GM19328 (cell line): Measurements from ENCODE around the gene LAMC1.

Experiments used
- ATAC-seq: cut with Tn5 transposase; IDR thresholded peaks from one replicate; pipeline ENCODE4 v1.9.1; 2021; ENCODE audit warnings: mild to moderate bottlenecking, moderate library complexity; ENCODE audit not compliant: unreplicated experiment

LAMC1 gene

GRCh38 chr1:183019860-183020259 is 3.4 kb upstream of the LAMC1 start:
- ATAC-seq, result no peak

GRCh38 chr1:183021405-183022201 is 1.6 kb upstream of the LAMC1 start:
- no peak for ATAC-seq

- ATAC-seq, result peak; percentile 16
Observed at GRCh38 chr1:183022202-183023145, 746 bp upstream of the LAMC1 start.

GRCh38 chr1:183023601-183024316 is 539 bp downstream of the LAMC1 start:
- peak; percentile 61 for ATAC-seq

- ATAC-seq, result no peak
Observed at GRCh38 chr1:183024317-183025009, 1.2 kb downstream of the LAMC1 start.

- ATAC-seq, result no peak
Observed at GRCh38 chr1:183025010-183025337, 1.8 kb downstream of the LAMC1 start.

GRCh38 chr1:183025782-183026774 is 2.9 kb downstream of the LAMC1 start:
- ATAC-seq, result no peak

- no peak for ATAC-seq
Observed at GRCh38 chr1:183027031-183027430, 3.8 kb downstream of the LAMC1 start.

- ATAC-seq, result no peak
Observed at GRCh38 chr1:183027791-183028190, 4.6 kb downstream of the LAMC1 start.

GRCh38 chr1:183029591-183030000 is 6.4 kb downstream of the LAMC1 start:
- ATAC-seq, result no peak

DNA sequence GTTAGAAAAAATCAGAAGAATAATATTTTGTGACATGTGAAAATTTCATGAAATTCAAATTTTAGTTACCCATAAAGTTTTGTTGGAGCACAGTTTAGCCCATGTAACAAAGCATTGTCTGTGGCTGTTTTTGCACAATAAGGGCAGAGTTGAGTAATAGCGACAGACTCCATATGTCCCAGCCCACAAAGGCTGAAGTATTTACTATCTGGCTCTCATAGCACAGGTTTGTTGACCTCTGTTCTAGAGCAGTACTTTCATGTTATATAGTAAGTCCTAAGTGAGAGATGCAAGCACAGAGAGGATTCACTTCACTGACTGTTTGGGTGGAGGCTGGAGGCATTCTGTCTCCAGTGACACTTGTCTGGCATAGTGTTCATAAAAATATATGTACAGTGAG is 6.8 kb downstream of the LAMC1 start:
- no peak for ATAC-seq

- no peak for ATAC-seq
Observed at GRCh38 chr1:183032122-183032921, 9.1 kb downstream of the LAMC1 start.

- ATAC-seq, result no peak
Observed at GRCh38 chr1:183033205-183033604, 10.0 kb downstream of the LAMC1 start.

GRCh38 chr1:183034682-183035081 is 11.5 kb downstream of the LAMC1 start:
- ATAC-seq, result no peak

- ATAC-seq, result no peak
Observed at GRCh38 chr1:183038333-183038866, 15.2 kb downstream of the LAMC1 start.

- no peak for ATAC-seq
Observed at GRCh38 chr1:183038913-183039312, 15.7 kb downstream of the LAMC1 start.

DNA sequence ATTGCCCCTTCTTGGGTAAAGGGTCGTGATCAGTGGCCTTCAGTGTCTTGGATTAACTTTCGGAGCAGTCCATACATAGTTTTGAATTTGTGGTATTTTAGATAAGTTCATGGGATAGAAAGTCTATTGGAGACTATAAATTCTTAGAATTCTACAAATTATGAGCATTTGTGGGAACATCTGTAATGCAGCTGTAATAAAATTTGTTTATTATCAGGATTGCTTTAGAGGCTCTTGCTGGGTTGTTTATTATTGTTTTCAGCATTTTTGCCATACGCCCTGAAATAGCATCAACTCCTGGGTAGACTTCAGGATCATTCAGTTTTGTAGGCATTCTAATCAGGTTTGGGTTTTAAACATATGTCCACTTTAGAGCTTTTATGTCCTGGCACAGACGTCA is 16.1 kb downstream of the LAMC1 start:
- no peak for ATAC-seq

- ATAC-seq, result no peak
Observed at GRCh38 chr1:183039985-183040447, 16.8 kb downstream of the LAMC1 start.
